Endometrial microvascular endothelial cells (primary cell): ENCODE measurements around the gene PRIMPOL. TPM values are rescaled to one million over a fixed set of nuclear protein-coding genes. Genes with fewer than 3 reads are reported as not detected.
"Not testable (repeated sequence)": the region's sequence is repeated elsewhere in the genome, so short reads cannot be mapped to it uniquely, and the experiment has no call there.

Experiments used
- in situ Hi-C: cut with HindIII; loops from 2 replicates; pipeline ENCODE4 v1.10.0; 2017; ENCODE audit warnings: low sequenced_read_pairs, low pct_unique_long_range_greater_than_20kb; ENCODE audit errors: inconsistent ontology term
- total RNA-seq: library from RNA; depleted of rRNA; stranded (reverse); fragments of >200 nt; gene quantifications from one replicate; pipeline ENCODE4 v1.2.3, GENCODE V29; 2015; ENCODE audit errors: inconsistent ontology term

Gene PRIMPOL
- 8.1 TPM for total RNA-seq

- in situ Hi-C loops, result loop anchor here (25.0 kb wide), 1 partner anchor 387 kb away; no protein-coding TSS in a partner anchor
Observed at GRCh38 chr4:184649026-184649970, at the start of gene PRIMPOL, which contains the start of gene CASP3. Gene PRIMPOL (plus strand): TSS chr4:184649738. CDS start chr4:184657141, 7,403 bp downstream. Gene CASP3 (minus strand): TSS chr4:184649447. CDS start chr4:184638453, 10,994 bp downstream.

- in situ Hi-C loops, result not testable (repeated sequence)
Observed at GRCh38 chr4:184600982-184601381, 48.6 kb upstream of the PRIMPOL start.

- in situ Hi-C loops, result not testable (repeated sequence)
Observed at GRCh38 chr4:184602857-184603256, 46.7 kb upstream of the PRIMPOL start.

- in situ Hi-C loops, result not testable (repeated sequence)
Observed at GRCh38 chr4:184607429-184607828, 42.1 kb upstream of the PRIMPOL start.

- in situ Hi-C loops, result no loop called here
Observed at GRCh38 chr4:184612074-184612473, 37.5 kb upstream of the PRIMPOL start.

- in situ Hi-C loops, result no loop called here
Observed at GRCh38 chr4:184613405-184613804, 36.1 kb upstream of the PRIMPOL start.

- in situ Hi-C loops, result no loop called here
Observed at GRCh38 chr4:184614509-184614908, 35.0 kb upstream of the PRIMPOL start.

GRCh38 chr4:184616168-184616567 is 33.4 kb upstream of the PRIMPOL start:
- in situ Hi-C loops, result not testable (repeated sequence)

- in situ Hi-C loops, result no loop called here
Observed at GRCh38 chr4:184616633-184617551, 32.6 kb upstream of the PRIMPOL start.

GRCh38 chr4:184617600-184618196 is 31.8 kb upstream of the PRIMPOL start:
- in situ Hi-C loops, result no loop called here

- in situ Hi-C loops, result no loop called here
Observed at GRCh38 chr4:184620212-184620867, 29.2 kb upstream of the PRIMPOL start.

GRCh38 chr4:184621518-184621917 is 28.0 kb upstream of the PRIMPOL start:
- in situ Hi-C loops, result no loop called here

GRCh38 chr4:184624504-184624903 is 25.0 kb upstream of the PRIMPOL start:
- in situ Hi-C loops, result not testable (repeated sequence)

GRCh38 chr4:184624972-184625554 is 24.5 kb upstream of the PRIMPOL start:
- in situ Hi-C loops, result loop anchor here (25.0 kb wide), 1 partner anchor 363 kb away; no protein-coding TSS in a partner anchor

- in situ Hi-C loops, result loop anchor here (25.0 kb wide), 1 partner anchor 364 kb away; no protein-coding TSS in a partner anchor
Observed at GRCh38 chr4:184625783-184626596, 23.5 kb upstream of the PRIMPOL start.

- in situ Hi-C loops, result loop anchor here (25.0 kb wide), 1 partner anchor 366 kb away; no protein-coding TSS in a partner anchor
Observed at GRCh38 chr4:184628103-184628502, 21.4 kb upstream of the PRIMPOL start.

- in situ Hi-C loops, result loop anchor here (25.0 kb wide), 1 partner anchor 371 kb away; no protein-coding TSS in a partner anchor
Observed at GRCh38 chr4:184632842-184633241, 16.7 kb upstream of the PRIMPOL start.
